COLO668 (cell line): Measurements from ENCODE around the gene HCN1.

Experiments
- DNase-seq: peaks from one replicate; lab custom pipeline; 2025; ENCODE audit not compliant: unreplicated experiment; lab: John Stamatoyannopoulos, UW

Gene HCN1

DNA sequence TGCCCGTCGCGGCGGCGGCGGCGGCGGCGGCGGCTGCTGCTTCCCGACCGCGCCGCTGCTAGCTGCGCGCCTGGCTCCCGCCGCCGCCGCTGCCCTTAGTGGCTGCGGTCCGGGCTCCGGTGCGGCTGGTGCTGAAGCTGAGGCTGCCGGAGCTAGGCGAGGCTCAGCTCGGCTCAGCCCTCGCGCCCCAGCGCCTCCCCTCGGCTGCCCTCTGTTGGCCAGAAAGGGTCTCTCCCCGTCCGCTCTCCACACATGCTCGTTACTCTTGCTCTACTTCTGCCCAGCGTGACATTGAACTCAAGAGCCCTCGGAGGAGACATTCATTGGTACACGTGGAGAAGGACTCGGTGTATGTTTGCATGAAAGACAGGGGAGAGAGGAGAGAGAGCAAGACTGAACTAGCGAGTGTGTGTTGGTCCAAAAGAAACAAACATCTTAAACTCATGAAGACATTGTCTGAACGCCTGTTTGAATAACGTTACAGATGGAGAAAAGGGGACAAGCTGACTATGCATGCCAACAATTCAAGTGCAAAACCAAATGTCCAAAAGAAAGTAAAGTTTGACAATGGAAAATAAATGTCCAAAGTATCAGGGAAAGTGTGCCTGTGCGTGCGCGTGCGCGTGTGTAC, at the start of gene HCN1:
Gene HCN1 (minus strand): TSS at position 175 of the 631 bp plus-strand sequence.
- DNase-seq, result peak; percentile 84

GRCh38 chr5:45741110-45741509, 44.9 kb upstream of the HCN1 start:
- DNase-seq, result no peak

DNA sequence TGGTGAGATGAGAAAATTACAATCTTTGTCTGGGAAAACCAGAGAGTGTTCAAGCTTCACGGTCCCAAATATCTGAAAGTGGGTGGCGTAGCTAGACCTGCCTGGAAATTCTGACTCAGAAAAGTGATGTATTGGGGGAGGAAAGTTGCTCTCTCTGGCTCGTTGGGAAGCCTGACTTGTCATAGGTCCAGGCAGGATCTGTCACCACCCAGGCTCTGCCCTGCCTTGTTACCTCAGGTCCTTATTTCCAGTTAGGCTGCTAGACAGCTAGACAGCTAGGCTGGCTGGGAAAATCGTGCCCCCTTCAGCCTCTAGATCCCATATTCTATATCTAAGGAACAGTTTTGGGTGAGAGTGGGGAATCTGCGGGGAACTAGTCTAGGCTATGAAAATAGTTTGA, 41.0 kb upstream of the HCN1 start:
- no peak for DNase-seq

DNA sequence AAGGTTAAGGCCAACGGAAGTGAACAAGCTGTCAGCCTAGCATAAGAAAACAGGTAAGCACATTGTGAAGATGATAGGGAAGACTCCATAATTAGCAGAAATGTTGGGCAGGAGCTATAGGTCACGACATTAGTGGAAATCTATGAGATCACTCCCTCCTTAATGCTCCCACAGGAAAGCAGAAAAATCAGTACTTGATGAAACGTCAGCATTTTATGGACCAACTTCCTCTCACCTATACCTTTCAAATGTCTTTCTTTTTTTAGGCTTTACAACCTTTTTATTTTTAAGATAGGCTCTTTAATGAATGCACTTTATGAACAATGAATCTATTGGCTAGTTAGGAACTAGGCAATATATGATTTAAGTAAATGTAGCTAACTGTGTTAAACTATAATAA, 29.4 kb upstream of the HCN1 start:
- no peak for DNase-seq

GRCh38 chr5:45697201-45697600, 1.0 kb upstream of the HCN1 start:
- no peak for DNase-seq

GRCh38 chr5:45695804-45696156, 400 bp downstream of the HCN1 start:
- no peak for DNase-seq

DNA sequence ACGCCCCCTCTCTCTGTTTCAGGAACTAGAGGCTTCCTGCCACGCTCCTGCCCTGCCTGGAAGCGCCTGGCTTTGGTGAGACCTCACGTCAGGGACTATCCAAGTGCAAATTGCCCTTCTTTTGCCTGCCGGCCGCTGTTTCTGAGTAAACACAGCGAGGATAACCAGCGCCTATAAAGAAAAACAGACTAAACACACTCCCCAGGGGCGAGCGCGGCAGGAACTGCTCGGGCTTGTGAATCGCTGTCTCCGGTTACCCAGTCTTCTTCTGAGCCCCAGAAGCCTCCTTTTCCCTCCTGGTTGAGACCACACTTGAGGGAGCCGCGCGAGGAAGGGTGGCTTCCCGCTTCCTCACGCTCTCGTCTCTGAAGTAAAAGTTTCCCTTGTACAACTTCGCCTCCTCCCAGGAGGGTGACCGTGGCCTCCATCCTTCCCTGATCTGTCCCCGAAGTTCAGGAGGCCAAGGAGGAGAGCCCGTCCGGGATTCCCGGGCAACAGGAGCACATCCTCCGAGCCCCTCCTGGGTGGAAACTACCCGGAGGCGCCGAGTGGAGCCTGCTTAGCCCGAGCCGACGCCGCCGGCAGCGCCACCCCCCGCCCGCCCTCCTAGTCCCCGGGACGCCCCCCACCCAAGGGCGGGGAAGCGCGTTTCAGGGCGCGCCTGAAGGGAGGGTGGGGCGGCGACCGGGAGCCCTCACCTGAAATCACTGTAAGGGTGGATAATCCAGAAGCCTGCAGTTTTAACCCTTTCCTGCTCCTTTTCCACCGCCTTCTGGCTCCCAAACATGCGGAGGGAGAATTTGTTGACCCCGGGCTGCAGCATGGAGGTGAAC, 993 bp downstream of the HCN1 start:
- peak; percentile 36 for DNase-seq

GRCh38 chr5:45694255-45694814, 1.8 kb downstream of the HCN1 start:
- DNase-seq, result no peak

DNA sequence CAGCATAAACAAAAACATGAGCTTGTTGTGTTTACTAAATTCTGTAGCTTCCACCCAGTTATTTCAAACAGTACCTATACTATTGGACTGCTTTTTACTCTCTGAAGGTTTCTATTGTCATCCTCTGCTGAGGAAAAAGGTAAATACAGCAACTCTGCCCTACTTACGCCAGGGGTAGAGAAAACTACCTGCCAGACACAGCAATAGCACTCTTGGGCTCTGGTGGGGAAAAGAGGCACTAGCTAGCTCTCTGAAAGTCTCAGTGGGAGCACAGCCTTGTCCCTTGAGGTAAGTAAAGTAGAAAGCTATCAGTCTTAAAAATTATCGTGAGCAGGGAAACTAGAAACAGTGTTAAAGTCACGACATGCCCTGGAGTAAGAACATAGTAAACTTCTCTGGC, 3.7 kb downstream of the HCN1 start:
- no peak for DNase-seq

DNA sequence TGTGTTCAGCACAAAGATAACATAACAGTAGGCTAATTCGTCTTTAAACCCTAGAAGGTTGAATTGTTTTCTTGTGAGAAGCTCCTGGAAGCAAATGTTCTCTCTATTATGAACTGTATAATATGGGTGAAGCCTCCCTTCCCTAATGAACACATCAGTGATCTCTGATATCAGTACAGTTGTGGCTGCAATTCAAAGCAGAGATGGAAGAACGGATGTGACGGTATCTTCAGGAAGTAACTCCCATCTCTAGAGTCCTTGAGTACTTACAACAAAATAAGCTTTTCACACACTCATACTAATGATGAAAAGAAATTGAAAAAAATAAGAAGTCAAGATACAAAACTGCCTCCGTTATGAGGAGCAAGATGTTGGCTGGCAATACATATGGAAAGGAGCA, 4.5 kb downstream of the HCN1 start:
- no peak for DNase-seq

- DNase-seq, result no peak
These were observed 8.5 kb downstream of the HCN1 start for GRCh38 chr5:45687701-45688100.

GRCh38 chr5:45686620-45687019, 9.6 kb downstream of the HCN1 start:
- DNase-seq, result no peak

DNA sequence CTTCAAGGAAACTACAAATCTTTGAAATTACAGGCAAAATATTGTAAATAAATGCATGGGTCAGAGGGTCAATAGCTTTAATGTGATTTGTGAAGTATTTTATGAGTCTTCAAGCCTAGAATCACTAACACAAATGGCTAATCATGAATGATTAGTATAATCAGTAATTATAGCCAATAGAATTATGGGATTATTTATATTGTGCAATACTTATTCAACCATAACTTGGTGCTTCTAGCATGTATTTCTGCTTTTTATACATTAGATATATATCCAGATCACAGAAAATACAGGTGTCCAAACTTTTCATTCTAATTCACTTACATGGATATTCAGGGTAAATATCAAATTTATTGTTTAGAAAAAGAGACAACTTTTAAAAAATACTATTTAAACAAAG, 12.1 kb downstream of the HCN1 start:
- DNase-seq, result no peak

GRCh38 chr5:45680950-45681349, 15.2 kb downstream of the HCN1 start:
- no peak for DNase-seq

- DNase-seq, result no peak
These were observed 18.7 kb downstream of the HCN1 start for GRCh38 chr5:45677524-45677923.

- DNase-seq, result no peak
These were observed 23.9 kb downstream of the HCN1 start for GRCh38 chr5:45672271-45672670.

DNA sequence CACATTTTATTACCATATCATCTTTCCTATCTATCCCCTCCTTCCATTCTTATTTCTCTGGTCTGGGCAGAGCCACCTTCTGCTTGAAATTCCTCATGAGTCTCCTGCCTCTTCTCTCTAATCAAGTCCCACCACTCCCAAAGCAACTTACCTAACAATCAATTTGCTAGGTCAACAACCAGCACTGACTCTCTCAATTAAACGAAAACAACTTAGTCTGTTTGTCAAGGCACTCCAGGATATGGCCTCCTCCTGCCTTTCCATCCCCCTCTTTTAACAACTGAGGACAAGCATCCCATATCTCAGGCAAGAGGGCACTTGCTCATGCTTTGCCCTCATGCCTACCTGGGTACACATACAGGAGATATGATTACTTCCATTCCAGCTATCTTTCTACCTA, 47.4 kb downstream of the HCN1 start:
- no peak for DNase-seq

- no peak for DNase-seq
These were observed 53.1 kb downstream of the HCN1 start for GRCh38 chr5:45643056-45643455.

DNA sequence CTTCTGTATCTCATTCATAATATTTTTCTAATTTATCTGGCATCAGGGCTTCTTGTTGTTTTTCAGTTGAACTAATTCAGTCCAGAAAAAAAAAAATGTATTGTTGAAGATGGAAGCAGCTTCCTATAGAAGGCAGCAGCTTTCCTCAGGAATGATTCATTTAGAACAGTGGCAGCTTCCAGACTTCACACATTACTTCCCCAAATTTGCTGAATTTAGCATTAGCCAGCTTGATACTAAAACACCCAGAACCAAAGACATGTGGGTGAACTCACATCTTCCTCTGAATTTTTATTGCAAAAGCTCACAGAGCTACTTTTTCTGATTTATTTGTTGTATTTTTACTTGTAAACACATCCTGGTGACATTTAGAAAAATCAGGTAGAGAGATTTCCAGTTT, 53.8 kb downstream of the HCN1 start:
- no peak for DNase-seq

DNA sequence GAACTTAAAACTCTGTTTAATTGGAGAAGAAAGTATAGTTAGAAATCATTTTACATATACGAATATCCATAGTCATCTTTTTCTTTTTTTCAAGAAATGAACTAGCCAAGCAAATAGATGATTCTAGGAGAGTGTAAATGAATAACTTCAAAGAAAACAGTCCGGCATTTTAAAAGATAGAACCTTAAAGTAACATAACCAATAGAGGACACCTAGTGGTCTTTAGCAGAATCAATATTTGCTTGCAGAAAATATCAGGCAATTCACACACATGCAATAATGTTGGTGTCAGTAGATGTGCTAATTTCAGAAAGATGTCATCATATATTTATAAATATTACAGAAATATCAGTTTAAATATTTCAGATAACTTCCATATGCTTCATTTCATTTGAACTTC, 57.1 kb downstream of the HCN1 start:
- no peak for DNase-seq

DNA sequence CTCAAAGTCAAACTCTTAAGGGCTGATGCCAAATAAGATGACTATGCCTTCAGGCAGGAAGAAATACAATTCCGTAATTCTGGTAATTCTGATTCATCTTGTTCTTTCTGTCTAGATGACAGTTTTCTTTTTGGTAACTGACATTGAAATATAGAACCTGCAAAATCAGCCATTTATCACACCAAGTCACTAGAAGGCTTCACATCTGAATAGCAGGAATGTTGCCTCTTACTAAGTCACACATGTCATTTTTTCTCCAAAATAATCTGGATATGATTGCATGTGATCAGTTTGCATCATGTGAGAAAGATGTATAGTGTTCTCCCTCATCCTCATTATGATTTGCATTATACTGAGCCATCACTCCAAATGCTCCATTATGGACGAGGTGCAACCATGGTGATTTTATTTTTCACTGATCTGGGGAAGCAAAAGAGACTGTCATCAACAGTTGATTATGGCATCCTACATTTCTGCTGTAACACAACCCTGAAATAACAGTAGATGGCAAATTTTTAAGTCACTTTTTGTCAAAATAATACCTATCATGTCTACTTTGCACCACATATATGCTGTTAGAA, 69.0 kb downstream of the HCN1 start:
- no peak for DNase-seq

GRCh38 chr5:45623832-45624231, 72.3 kb downstream of the HCN1 start:
- DNase-seq, result no peak
